Renal cortex interstitium (tissue), 11 donors: ENCODE data around the gene NT5DC2. TPM values are rescaled to one million over a fixed set of nuclear protein-coding genes. Genes with fewer than 3 reads are reported as not detected.

ENCODE experiments used
- DNase-seq, 11 donors: peaks; one replicate each; pipeline ENCODE4 v3.0.0-alpha.2; 2013; ENCODE audit warnings: low read depth in 9 of 11, low spot score in 4 of 11; ENCODE audit errors: extremely low read depth in 1 of 11
- polyA plus RNA-seq, 3 donors: library from polyadenylated mRNA; unstranded; fragments of 120-200 nt; gene quantifications; one replicate each; pipeline ENCODE4 v1.2.1, GENCODE V29; 2013; ENCODE audit not compliant: insufficient read length in 3 of 3

NT5DC2 gene
- polyA plus RNA-seq, 3 donors: 142 to 196 (median 165) TPM

DNA sequence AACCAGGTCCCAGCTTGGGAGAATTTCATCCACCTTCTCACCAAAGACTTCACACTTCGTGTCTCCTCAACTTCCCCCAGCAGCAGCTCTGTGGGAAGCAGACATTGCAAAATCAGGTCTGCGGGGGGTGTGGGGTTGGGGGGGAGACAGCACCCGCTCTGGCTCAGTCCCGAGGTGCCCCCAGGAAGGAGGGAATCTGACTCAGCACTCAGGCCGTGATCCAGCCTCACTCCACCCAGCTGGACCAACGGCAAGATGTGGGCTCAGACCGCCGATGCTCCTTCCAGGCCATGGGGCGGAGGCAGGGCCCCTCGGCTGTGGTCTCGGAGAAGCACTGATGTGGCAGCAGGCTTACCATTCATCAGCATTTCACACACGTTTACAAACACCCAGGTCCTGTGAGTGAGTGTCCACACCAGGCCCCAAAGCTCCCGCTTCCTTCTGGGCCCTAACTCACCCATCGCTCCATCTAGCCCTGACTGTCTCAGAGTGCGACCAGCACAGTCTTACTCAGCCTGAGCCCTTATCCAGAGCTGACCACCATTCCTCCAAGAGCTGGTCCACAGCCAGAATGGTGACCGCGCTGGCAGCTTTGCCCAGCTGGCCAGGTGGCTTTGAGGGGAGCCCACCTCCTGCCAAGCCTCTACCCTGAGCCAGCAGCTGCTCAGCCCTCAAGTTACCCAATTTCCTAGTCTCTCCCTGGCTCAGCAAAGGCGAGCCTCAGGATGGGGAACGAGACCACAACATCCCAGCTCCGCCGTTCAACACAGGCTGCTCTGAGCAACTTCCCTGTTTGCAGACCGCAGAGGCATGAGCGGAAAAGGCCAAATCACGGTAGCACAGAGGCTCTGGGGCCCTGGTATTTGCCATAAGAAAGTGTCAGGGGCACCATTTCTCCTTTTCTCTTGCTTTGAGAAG, 35.3 kb downstream of the NT5DC2 start:
- DNase-seq: no peak

DNA sequence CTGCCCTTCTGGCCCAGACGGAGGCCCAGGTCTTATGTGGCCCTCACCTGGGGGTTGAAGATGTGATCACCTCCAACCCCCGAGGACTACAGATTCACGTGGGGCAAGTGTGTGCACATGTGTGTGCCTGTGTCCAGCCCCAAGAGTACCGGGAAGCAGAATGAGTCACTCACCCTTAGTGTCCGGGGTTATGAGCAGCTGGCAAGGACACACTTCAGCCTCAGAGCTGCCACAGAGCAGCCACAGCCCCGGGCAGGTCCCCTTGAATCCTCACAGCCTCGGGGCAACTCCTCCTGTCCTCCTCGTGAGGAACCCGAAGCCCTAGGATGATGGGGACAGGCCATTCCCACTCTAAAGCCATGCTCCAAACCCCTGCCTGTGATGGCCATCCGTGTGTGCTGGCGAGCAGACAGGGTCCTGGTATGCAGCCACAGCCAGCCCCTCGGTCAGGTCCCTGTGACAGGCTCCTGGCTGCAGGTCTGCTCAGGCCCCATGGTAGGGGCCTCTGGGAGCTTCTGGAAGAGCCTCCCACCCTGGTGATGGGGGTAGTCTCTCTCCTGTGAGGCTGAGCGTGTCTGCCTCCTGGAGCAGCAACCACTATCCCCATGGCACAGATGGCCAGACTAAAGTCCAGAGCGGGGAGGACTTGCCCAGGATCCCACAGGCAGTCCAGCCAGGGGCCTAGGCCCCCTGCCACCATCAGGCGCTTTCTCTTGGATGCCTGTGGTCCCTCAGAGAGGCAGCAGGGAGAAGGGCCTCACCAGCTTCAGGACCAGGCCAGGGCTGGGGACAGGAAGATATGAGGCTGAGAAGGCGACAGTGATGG, 37.7 kb downstream of the NT5DC2 start:
- no peak for DNase-seq

DNA sequence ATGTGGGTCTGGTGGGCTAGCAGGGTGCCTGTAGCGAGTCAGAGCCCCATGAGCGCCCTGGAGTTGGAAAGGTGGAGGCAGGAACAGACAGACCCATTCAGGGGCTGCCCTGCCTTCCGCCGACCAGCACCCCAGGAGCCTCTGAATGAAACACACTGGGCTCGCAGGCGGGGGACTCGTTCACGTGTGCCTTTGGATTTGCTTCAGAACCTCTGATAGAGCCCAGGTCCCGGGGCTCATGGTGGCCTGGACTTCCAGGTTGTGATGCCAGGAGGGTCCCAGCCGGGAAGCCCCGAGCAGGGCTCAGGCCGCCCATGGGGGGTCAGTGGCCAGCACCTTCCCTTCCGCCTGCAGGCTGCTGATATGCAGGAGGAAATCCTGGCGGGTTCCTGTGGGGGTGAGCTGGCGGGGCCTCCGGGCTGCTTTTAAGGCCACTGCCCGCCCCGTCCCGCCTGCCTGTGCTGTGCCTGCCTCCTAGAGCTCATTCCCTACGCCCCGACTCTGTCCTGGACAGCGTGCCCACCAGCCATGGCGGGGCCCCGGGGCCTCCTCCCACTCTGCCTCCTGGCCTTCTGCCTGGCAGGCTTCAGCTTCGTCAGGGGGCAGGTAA, 38.7 kb downstream of the NT5DC2 start, which contains the start of gene STAB1:
TSS of gene STAB1 (plus strand) at position 453 of the 610 bp plus-strand sequence. CDS start at position 529, 76 bp downstream.
- no peak for DNase-seq

DNA sequence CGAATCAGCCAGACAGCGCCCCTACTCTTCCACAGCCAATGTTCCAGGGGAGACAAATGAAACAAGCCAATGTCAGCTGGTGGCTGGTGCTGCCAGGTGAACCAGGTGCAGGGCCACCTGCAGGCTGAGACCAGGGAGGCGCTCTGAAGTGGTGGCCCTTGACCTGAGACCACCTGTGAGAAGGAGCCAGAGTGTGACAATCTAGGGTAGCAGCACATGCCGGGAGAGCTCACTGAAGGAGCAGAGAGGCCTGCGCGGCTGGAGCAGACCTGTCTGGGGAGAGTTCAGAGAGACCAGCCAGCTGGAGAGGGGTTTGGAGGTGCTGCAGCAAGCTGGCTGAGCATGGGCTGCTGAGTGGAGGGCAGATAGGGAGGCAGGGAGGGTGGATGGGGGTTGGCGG, 39.2 kb downstream of the NT5DC2 start:
- no peak for DNase-seq

DNA sequence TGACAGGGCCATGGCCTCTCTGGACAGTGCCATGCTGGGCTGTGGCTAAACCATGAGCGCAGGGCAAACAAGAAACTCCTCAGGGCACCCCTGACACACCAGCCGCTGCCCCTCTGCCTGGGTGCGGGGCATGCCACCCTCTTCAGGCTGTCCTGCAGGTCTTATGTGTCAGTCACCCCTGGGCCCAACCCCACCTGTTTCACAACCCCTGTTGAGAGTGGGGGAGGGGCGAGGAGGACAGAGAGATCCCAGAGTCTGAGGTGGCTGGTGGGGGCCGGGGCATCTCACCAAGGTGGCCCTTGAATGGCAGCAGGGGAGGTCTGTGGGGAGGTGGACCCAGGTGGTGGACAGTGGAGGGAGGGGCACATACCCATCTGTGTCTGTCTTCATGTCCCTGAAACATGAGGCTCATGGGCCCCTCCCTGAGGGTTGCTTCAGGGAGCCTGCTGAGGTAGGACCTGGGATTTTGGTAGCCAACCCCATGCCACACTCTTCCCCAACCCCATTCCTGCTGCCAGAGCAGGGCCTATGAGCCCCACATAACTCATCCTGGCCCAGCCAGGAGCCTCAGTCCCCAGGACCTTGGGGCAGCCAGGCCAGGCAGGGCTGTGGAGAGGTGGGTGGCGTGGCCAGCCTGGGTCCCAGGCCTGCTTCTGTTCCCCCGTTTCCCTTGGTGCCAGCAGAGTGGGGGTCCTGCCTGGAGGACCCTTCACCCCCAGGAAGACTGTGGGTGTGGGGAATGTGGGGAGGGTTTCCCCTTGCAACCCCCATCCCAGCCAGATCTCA, 40.2 kb downstream of the NT5DC2 start:
- DNase-seq: no peak

DNA sequence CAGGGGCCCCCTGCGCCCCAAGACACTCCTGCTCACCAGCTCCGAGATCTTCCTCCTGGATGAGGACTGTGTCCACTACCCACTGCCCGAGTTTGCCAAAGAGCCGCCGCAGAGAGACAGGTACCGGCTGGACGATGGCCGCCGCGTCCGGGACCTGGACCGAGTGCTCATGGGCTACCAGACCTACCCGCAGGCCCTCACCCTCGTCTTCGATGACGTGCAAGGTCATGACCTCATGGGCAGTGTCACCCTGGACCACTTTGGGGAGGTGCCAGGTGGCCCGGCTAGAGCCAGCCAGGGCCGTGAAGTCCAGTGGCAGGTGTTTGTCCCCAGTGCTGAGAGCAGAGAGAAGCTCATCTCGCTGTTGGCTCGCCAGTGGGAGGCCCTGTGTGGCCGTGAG, 41.6 kb downstream of the NT5DC2 start:
- DNase-seq: no peak

DNA sequence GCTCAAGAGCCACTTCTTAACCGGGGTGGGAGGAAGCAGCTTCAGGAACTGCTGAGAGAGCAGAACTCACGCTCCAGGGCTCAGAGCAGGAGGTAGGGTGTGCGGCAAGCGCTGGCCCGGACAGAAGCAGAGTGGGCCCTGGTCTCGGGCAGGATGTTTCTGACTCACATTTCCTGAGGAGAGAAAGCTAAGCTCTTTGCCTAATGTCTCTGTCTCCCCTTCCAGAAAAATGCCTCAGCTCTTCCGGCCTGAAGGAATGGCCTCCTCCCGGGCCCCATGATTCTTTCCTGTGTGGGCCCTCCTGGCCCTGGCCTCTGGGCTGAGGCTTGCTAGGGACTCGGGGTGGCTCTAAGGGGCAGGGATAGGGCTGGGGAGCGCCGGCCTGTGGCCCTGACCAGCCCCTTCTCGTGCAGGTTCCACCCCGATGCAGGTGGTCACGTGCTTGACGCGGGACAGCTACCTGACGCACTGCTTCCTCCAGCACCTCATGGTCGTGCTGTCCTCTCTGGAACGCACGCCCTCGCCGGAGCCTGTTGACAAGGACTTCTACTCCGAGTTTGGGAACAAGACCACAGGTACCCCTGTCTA, 42.6 kb downstream of the NT5DC2 start:
- peak in 1 of 11 donors; percentile 25 for DNase-seq

DNA sequence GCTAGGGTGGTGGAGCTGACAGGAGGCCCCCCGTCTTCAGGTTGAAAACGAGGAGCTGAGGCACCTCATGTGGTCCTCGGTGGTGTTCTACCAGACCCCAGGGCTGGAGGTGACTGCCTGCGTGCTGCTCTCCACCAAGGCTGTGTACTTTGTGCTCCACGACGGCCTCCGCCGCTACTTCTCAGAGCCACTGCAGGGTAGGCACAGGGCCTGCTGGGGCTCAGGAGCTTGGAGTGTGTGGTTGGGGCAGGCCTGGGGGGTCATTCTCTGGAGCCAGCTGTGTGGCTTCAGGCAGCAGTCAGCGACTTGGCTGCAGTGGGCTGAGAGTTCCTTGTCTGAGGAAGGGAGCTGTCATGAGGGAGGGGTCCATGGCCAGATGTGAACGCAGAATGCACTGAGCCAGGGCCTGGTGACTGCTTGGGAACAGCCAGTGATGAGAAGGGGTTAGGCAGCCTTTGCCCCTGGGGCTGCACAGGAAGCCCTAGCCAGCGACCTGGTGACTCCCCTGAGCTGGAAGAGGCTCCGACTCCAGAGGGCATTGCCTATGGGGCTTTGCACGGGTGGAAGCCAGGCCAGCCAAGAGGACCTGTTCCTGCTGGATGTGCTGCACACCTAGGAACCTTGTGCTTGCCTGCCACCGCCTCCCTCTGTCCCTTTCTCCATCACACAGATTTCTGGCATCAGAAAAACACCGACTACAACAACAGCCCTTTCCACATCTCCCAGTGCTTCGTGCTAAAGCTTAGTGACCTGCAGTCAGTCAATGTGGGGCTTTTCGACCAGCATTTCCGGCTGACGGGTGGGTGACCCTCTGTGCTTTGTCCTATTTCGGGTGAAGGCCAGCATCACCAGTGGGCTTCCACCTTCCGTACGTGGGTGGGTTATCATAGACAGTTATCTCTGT, 43.4 kb downstream of the NT5DC2 start:
- no peak for DNase-seq

DNA sequence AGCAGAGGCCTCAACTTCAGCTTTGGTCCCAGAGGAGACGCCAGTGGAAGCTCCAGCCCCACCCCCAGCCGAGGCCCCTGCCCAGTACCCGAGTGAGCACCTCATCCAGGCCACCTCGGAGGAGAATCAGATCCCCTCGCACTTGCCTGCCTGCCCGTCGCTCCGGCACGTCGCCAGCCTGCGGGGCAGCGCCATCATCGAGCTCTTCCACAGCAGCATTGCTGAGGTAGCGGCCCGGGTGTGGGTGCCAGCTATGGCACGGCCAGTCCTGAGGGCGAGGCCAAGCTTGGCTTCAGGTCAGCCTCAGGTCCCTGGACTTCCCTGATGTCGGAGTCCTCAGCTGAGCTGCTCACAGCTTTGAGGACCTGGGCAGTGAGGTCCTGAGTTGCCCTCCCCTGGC, 44.2 kb downstream of the NT5DC2 start:
- no peak for DNase-seq

DNA sequence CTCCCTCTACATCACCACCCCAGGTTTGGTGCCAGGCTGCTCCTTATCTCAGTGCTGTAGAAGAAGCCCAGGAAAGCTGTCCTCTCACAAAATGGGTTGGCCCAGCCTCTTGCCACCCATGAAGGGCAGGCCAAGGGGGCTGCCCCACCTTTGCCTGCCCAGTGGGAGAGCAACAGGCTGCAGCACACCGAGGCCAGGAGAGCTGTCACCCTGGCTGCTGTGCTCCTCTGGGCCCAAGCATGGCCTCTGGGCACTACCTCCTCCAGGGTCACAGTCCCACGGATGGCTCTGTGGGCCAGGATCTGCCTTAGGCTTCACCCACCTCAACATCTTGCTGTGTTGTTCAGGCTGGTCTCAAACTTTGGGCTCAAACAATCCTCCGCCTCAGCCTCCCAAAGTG, 44.9 kb downstream of the NT5DC2 start:
- DNase-seq: no peak

DNA sequence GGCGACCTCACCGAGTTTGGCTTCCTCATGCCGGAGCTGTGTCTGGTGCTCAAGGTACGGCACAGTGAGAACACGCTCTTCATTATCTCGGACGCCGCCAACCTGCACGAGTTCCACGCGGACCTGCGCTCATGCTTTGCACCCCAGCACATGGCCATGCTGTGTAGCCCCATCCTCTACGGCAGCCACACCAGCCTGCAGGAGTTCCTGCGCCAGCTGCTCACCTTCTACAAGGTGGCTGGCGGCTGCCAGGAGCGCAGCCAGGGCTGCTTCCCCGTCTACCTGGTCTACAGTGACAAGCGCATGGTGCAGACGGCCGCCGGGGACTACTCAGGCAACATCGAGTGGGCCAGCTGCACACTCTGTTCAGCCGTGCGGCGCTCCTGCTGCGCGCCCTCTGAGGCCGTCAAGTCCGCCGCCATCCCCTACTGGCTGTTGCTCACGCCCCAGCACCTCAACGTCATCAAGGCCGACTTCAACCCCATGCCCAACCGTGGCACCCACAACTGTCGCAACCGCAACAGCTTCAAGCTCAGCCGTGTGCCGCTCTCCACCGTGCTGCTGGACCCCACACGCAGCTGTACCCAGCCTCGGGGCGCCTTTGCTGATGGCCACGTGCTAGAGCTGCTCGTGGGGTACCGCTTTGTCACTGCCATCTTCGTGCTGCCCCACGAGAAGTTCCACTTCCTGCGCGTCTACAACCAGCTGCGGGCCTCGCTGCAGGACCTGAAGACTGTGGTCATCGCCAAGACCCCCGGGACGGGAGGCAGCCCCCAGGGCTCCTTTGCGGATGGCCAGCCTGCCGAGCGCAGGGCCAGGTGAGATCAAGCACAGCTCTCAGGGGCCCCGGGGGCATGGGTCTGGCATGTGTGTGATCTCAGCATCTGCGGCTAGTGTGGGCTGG, 45.6 kb downstream of the NT5DC2 start:
- DNase-seq: no peak

DNA sequence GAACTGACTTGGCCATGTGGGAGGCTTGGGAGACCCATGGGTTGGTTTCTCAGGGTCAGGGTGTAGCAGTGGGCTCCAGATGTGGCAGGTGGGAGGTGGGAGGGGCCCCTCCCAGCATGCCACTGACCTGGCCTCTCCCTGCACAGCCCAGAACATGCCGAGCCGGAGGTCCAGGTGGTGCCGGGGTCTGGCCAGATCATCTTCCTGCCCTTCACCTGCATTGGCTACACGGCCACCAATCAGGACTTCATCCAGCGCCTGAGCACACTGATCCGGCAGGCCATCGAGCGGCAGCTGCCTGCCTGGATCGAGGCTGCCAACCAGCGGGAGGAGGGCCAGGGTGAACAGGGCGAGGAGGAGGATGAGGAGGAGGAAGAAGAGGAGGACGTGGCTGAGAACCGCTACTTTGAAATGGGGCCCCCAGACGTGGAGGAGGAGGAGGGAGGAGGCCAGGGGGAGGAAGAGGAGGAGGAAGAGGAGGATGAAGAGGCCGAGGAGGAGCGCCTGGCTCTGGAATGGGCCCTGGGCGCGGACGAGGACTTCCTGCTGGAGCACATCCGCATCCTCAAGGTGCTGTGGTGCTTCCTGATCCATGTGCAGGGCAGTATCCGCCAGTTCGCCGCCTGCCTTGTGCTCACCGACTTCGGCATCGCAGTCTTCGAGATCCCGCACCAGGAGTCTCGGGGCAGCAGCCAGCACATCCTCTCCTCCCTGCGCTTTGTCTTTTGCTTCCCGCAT, 46.4 kb downstream of the NT5DC2 start:
- no peak for DNase-seq

DNA sequence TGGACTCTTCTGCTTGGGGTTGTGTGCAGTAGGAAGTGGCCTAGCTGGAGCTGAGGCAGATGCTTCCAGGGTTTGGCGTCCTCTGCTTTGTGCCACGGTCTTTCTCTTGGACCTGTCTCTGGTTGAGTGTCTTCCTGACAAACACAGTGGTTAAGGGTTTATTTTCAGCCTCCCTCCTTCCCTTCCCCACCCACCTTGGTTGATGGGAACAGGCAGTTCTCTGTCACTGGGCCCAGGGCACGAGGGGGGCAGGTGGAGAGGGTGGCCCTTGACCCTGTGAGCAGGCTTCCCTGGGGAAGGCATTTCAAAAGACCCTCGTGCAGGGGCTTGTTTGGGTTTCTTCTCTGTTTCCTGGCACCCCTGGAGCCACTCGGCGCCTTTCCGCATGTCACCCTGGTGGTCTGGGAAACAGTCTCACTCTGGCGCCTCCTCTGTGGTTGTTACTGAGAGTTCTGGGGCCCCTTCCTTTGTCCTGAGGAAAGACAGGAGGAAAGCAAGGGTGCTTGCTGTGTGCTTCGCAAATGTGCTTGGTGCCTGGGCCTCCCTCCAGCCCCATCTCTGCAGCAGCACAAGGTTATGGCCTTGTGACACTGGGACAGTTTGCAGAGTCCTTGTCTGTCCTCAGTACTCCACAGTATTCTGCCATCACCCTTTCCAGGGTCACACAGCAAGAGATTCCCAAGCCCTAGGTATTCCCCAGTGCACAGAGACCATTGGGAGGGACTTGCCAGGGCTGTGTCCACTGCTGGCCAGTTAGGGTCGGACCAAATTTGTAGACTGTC, 48.8 kb downstream of the NT5DC2 start:
- no peak for DNase-seq

DNA sequence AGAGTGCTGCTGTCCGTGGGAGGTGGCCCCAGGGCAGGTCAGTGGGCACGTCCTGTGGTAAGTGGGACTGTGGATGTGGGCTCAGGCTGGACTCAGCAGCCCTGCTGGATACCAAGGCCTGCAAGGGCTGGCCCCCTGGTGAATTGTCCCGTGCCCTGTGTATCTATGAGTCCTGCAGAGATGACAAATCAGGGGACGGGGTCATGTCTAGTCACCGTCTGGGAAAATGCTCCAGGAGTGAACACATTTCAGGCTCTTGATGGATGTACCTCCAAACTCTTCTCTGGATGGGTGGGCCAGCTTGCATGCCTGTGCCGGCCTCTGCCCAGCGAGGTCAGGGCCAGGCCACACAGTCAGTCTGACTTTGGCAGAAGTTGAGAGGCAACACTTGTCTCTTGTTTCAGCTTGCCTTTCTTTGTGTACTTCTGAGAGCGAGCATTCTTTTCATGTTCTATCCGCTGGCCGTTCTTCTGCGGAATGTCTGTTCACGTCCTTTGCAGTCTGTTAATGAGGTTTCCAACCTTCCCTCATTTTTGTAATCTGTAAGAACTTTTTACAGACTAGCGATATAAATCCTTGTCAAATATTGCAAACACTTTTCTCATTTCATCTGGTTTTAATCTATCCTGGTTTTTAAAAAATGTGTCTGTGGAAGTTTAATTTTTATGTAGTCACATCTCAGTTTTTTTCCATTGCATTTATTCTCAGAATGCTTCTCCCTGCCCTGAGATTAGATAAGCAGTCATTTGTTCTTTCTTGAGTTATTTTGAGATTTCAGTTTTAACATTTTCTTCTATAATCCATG, 49.9 kb downstream of the NT5DC2 start:
- DNase-seq: no peak
